IPS DF 4.7 (cell line): Measurements from ENCODE around the gene PAX5.

Experiments used
- DNase-seq: peaks from one replicate; pipeline ENCODE4 v3.0.0-alpha.2; 2013; ENCODE audit warnings: low spot score; ENCODE audit errors: extremely low read depth

The PAX5 gene

DNA sequence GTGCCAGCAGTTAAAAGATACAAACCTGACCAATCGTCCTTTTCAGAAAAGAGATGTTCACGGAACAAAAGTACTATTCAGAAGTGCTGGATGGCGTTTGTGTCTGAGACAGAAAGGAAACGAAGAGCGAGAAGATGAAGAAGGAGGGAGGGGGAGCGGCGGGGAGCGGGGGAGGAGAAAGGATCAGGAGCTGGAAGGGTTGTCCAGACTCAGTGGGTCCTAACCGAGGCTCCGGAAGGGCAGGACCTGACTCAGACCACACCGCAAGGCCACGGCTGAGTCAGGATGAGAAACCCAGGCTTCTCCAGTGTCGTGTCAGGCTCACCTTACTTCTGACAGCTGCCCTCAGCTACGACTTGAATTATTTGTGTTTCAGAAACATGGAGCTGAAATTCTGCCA, 46.2 kb downstream of the PAX5 start:
- no peak for DNase-seq

DNA sequence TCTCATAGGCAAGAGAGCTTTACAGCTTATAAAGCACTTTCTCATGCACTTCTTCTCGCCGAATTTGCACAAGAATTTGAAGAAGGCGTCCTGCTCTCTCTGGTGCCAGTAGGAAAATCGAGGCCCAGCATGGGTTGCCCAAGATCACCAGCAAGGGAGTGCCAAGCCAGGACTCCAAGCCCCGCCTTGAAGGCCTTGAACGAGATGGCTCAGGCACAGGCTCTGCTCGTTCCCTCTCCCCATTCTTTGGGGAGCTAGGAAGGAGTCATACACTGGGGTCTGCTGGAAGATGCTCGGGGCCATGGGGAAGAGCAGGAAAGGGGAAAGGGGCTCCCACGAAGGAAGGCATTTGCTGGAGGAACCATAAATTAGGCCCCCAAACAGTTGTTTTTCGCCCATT, 46.7 kb downstream of the PAX5 start:
- DNase-seq = no peak

GRCh38 chr9:36986468-36987408, 47.3 kb downstream of the PAX5 start:
- no peak for DNase-seq

DNA sequence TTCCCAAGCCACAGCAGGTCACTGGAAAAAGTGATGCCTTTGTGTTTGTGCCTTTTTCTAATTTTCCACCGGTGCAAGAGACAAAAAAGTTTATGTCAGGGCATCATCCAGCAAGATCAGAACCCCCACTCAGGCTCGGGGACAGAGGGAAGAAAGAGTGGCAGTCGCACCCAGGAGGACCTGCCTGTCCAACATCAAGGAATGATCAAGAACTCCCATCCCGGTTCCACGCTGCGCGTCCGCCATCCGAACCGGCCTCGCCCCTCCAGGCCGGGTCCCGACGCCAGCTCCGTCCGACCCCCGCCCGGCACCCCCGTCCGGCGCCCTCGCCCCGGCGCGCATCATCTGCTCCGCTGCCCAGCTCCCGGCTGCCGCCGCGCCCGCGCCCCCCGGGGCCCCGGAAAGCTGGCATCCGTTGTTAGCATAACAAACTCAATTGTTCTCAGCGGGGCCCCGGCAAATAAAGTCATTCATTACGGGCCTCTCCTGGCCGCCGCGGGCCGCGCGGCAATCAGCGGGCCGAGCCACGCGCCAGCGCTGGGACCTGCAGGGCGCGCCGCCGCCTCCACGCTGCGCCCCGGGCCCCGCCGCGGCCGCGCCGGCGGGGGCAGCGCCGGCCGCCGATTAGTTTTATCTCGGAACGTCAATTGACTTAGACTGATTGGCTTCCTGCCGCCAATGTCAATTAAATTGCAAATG, 48.1 kb downstream of the PAX5 start:
- no peak for DNase-seq

GRCh38 chr9:36985061-36985768, 48.9 kb downstream of the PAX5 start:
- no peak for DNase-seq

GRCh38 chr9:36980148-36980974, 53.7 kb downstream of the PAX5 start:
- DNase-seq = no peak

- no peak for DNase-seq
Measured at GRCh38 chr9:36976371-36977030, 57.6 kb downstream of the PAX5 start.

DNA sequence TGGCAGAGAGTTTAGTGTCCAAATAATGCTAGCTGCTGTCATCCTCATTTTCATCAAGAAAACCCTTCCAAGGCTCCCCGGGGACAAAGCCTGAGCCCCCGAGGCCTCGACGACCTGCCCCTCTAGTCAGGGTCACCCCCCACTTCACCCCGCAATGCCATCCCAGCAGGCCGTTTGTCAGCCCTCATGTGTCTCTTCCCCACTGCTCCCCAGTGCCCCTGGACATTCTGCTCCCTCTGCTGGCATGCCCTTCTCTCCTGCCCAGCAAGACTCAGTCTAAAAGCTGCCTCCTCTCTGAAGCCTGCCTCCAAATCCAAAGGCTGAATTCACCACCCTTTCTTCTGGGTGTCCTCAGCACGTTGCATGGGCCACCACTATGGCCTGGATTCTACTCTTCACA, 59.3 kb downstream of the PAX5 start:
- no peak for DNase-seq

DNA sequence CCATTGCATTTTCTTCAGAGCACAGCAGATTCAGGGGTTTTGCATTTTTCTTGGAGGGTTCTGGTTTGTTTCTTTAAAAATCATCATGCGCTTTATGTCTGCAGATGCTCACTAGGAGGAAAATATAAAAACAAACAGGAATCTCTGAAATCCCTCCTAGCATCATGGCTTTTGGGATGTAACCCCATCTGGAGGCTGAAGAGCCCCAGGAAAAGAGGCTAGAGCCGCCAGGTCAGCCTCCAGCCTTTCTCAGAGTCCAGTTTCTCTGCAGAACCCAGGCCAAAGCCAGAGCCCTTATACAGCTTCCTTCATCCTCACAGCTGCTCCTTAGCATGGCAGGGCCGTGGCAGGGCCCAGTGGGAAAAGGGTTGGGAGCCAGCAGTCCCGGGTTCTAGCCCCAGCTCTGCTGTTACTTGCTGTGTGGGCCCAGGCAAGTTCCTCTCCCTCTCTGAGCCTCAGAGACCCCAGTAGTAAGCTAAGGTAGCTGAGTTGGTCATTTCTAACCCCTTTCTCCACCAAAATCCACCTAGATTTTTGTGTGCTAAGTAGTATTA, 62.1 kb downstream of the PAX5 start:
- DNase-seq = no peak

DNA sequence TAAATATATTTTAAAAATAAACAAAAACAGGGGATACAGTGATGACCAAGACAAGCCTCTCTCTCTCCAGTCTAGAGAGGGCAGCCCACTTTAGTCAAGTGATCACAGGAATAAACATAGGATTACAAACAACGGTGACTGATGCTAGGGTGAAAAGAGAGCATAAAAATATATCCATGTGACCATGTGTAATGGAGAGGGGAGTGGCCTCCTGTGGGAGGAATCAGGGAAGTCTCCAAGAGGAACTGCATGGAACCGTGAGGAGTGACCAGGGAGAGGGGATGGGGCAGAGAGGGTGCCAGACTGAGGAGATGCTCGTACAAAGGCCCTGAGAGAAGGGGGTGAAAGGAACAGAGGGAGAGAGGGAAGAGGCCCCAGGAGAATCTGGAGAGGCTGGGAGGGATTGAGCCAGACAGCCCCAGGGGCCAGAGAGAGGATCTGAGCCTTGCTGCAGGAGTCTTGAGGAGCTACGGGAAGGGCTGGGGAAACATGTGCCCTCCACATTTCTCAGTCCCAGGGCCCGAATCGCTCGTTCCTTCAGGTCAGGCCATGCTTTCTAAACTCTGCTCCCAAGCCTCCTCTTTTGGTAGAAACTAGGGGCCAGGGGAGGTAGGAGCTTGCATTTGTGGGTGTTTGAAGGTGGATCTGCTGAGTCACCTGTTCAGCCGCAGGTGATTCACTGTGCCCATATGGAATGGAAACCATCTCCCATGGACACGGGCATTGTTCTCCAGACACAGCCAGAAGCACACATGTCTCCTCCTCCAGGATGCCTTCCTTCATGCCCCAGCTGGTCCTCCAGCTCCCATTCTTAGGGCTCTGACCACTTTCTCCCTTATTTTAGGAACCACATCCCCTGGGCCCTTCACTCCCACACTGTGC, 63.8 kb downstream of the PAX5 start:
- DNase-seq = no peak

GRCh38 chr9:36969216-36969771, 64.8 kb downstream of the PAX5 start:
- DNase-seq = no peak

DNA sequence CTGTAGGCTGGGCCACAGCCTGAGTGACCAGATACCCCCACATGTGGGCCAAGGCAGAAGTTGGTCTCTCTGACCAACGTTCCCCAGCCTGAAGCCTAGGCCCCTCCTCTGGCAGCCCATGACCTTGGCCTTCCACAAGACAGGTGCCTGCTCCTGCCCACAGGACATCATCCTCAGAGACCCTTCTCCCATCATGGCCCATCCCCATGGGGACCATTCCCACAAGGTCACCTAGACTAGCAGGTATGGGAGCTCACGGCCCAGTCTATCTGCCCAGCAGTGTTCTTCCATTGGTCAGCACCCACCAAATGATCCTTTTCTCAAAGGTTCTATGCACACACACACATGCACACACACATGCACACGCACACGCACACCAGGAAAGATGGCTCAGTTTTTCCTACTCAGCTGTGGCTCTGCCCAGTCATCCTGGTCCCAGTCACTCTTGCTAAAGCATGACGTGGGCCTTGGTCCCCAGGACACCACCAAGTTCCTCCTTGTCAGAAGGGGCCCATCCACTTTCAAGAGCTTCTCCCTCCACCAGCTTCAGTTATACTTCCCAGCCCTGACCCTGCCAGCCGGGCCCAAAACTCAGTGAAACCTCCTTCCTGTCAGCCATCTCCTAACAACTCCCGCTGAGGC, 65.4 kb downstream of the PAX5 start:
- DNase-seq = no peak

GRCh38 chr9:36967997-36968396, 66.1 kb downstream of the PAX5 start:
- DNase-seq = no peak

GRCh38 chr9:36966371-36967097, 67.5 kb downstream of the PAX5 start:
- no peak for DNase-seq

DNA sequence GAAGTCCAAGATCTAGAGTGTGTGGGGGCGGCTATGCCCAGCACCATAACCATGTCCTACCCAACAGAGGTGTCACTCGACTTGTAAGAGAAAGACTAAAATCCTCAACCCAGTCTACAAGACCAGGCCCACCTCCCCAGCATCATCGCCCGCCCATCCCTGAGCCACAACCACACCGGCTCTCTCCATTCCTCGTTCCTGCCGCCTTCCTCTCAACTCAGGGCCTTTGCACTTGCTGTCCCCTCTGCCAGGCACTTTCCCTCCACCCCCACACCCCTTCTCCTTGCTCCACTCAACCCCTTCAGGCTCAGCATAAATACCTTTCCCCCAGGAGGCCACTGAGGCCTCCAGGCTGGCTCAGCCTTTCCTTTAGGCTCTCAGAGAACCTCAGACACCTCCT, 69.3 kb downstream of the PAX5 start:
- no peak for DNase-seq

GRCh38 chr9:36963346-36963745, 70.7 kb downstream of the PAX5 start:
- DNase-seq = no peak

- DNase-seq = no peak
Measured at GRCh38 chr9:36962691-36963090, 71.4 kb downstream of the PAX5 start.
